IMR-90 (cell line): ENCODE measurements around the gene FBXL13.
"Not testable (repeated sequence)": the region's sequence is repeated elsewhere in the genome, so short reads cannot be mapped to it uniquely, and the experiment has no call there.

Experiments used
- ELK1 ChIP-seq: fragments of 150-350 bp; IDR thresholded peaks from 2 replicates; pipeline ENCODE4 v1.6.1; 2016; ENCODE audit warnings: low read depth, mild to moderate bottlenecking, low read length, moderate library complexity, borderline replicate concordance
- POLR2A ChIP-seq: IDR thresholded peaks from 2 replicates; pipeline ENCODE4 v1.6.1; 2012; ENCODE audit warnings: mild to moderate bottlenecking, low read depth, low read length
- TF ChIP-seq, protein P1 (sequence below): conservative IDR thresholded peaks from 2 replicates; pipeline ENCODE4 v1.5.1; 2012; ENCODE audit warnings: mild to moderate bottlenecking, low read depth, low read length, improper control_type of control experiment

- not testable (repeated sequence) for TF ChIP-seq POLR2A, ELK1
- TF ChIP-seq, protein P1, sequence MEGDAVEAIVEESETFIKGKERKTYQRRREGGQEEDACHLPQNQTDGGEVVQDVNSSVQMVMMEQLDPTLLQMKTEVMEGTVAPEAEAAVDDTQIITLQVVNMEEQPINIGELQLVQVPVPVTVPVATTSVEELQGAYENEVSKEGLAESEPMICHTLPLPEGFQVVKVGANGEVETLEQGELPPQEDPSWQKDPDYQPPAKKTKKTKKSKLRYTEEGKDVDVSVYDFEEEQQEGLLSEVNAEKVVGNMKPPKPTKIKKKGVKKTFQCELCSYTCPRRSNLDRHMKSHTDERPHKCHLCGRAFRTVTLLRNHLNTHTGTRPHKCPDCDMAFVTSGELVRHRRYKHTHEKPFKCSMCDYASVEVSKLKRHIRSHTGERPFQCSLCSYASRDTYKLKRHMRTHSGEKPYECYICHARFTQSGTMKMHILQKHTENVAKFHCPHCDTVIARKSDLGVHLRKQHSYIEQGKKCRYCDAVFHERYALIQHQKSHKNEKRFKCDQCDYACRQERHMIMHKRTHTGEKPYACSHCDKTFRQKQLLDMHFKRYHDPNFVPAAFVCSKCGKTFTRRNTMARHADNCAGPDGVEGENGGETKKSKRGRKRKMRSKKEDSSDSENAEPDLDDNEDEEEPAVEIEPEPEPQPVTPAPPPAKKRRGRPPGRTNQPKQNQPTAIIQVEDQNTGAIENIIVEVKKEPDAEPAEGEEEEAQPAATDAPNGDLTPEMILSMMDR, result not testable (repeated sequence)
Measured at GRCh38 chr7:102995609-102996008, 79.0 kb downstream of the FBXL13 start.
